Prostate gland (tissue), 2 donors: ENCODE measurements around the gene SDHAF4.

Experiments used
- CTCF ChIP-seq, 4 experiments: fragments of 200-600 bp in 2 of 4; fragments of 450-650 bp in 2 of 4; sonication (generic) in 2 of 4; IDR thresholded peaks; 1 replicate in 3 of 4; 2 replicates in 1 of 4; pipeline ENCODE4 v1.5.1; 2016 to 2019; ENCODE audit warnings: antibody characterized with exemption in 4 of 4, mild to moderate bottlenecking in 2 of 4, moderate library complexity in 2 of 4
- POLR2A ChIP-seq: fragments of 450-650 bp; IDR thresholded peaks from one replicate; pipeline ENCODE4 v1.6.1; 2016; ENCODE audit warnings: antibody characterized with exemption, mild to moderate bottlenecking

GRCh38 chr6:70593118-70593486 is 26.4 kb downstream of the SDHAF4 start:
- TF ChIP-seq CTCF (IDR thresholded peaks at IDR 0.05) = no peak
- no peak for TF ChIP-seq POLR2A
